ELR (cell line): ENCODE results near the gene CNPY3.

ENCODE experiments used
- DNase-seq: peaks from one replicate; pipeline ENCODE4 v3.0.0-alpha.2; 2015; ENCODE audit warnings: low read depth

Gene CNPY3

GRCh38 chr6:42981836-42982235, 52.6 kb downstream of the CNPY3 start:
- DNase-seq, result peak; percentile 64

GRCh38 chr6:42984001-42984923, 55.0 kb downstream of the CNPY3 start, which contains the start of gene PPP2R5D:
Gene PPP2R5D (plus strand): TSS chr6:42984570. CDS start chr6:42984678, 108 bp downstream.
- DNase-seq, result peak; percentile 100

GRCh38 chr6:42984924-42985475, 55.7 kb downstream of the CNPY3 start:
- peak; percentile 37 for DNase-seq

GRCh38 chr6:42987533-42988451, 58.5 kb downstream of the CNPY3 start:
- no peak for DNase-seq

- peak; percentile 40 for DNase-seq
These were observed 59.3 kb downstream of the CNPY3 start for GRCh38 chr6:42988486-42989020.
